ENCODE measurements around the gene DNM3. TPM values are rescaled to one million over a fixed set of nuclear protein-coding genes. Genes with fewer than 3 reads are reported as not detected.

Gene DNM3
- total RNA-seq, 1 donor from 2014 or later = 4.7 TPM

GRCh38 chr1:172377565-172377964, 536.3 kb downstream of the DNM3 start:
- FAIRE-seq = no peak

DNA sequence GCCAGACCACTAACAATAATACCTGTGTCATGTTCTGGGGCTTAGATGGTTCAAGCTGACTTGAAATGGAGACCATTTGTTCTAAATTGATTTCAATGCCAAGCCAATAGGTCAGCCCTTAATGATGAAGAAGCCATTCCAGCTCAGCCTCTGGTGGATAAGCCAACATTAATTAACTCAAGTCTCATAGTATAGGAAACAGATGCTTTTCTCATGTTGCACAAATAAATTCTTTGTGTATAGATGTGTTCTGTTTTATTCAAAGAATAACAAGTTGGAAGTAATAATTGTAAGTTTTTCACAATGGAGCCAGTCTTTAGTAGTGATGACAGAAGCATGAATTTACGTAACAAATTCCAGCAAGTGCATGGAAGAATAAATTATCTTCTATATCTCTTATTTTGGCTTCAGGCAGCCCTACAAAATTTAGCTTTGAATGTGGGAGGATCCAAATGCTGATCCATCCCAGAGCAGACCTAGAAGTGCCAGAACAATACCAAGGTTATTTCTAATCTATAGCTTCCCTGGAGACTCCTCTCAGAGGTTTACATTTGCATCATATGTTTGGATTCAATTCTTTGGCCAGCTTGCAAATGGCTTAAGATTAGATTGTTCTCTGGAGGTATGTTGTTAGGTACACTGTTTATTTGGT, 536.9 kb downstream of the DNM3 start:
- Mint-ChIP-seq H3K27ac (ENCODE audit: unreplicated experiment) (no peak overlapping the region), H3K36me3 (ENCODE audit: low read depth, unreplicated experiment) (peaks cover 5% of the 10 kb centered on the region), H3K27me3 (ENCODE audit: low read depth, unreplicated experiment) (no peaks in the 10 kb centered on the region), H3K4me3 (ENCODE audit: unreplicated experiment) (no peak overlapping the region), H3K9me3 (ENCODE audit: unreplicated experiment) (no peaks in the 10 kb centered on the region), H3K4me1 (ENCODE audit: low read depth, unreplicated experiment) (peaks cover 39% of the 10 kb centered on the region)
- Histone ChIP-seq H3K4me1 (ENCODE audit: insufficient read depth, low read length) (peaks cover 14% of the 10 kb centered on the region), H3K4me2 (ENCODE audit: low read length) (no peak overlapping the region), H3K9ac (ENCODE audit: low read length) (no peak overlapping the region), H3K9me3 (ENCODE audit: insufficient read depth, low read depth, low read length) (no peaks in the 10 kb centered on the region), H2AFZ (ENCODE audit: low read depth, low read length) (no peak overlapping the region), H3K27me3 (ENCODE audit: insufficient read depth, low read length) (no peaks in the 10 kb centered on the region), H3K36me3 (ENCODE audit: insufficient read depth, low read length) (no peaks in the 10 kb centered on the region), H3K4me3 (ENCODE audit: insufficient read depth, low read depth, low read length) (no peak overlapping the region), H3K79me2 (ENCODE audit: insufficient read depth, low read length) (no peaks in the 10 kb centered on the region), H3K27ac (ENCODE audit: low read depth, low read length) (no peak overlapping the region), H4K20me1 (ENCODE audit: insufficient read depth, low read length) (no peaks in the 10 kb centered on the region)
- no peak for DNase-seq (ENCODE audit: low read depth)
- no peak for FAIRE-seq
- TF ChIP-seq EZH2 (IDR thresholded peaks at IDR 0.05; ENCODE audit: insufficient read depth, low read length) = no peak

More at GRCh38 chr1:172377565-172377964, 536.3 kb downstream of the DNM3 start:
- Histone ChIP-seq H3K27ac (ENCODE audit: low read depth, low read length) (no peak overlapping the region), H3K36me3 (ENCODE audit: insufficient read depth, low read length) (no peaks in the 10 kb centered on the region), H3K9ac (ENCODE audit: low read length) (no peak overlapping the region), H3K4me3 (ENCODE audit: insufficient read depth, low read depth, low read length) (no peak overlapping the region), H3K79me2 (ENCODE audit: insufficient read depth, low read length) (no peaks in the 10 kb centered on the region), H3K27me3 (ENCODE audit: insufficient read depth, low read length) (no peaks in the 10 kb centered on the region), H3K4me2 (ENCODE audit: low read length) (no peak overlapping the region), H3K4me1 (ENCODE audit: insufficient read depth, low read length) (peaks cover 8% of the 10 kb centered on the region), H4K20me1 (ENCODE audit: insufficient read depth, low read length) (no peaks in the 10 kb centered on the region), H3K9me3 (ENCODE audit: insufficient read depth, low read depth, low read length) (no peaks in the 10 kb centered on the region), H2AFZ (ENCODE audit: low read depth, low read length) (no peak overlapping the region)
- DNase-seq (ENCODE audit: low read depth) = no peak
- Mint-ChIP-seq H3K36me3 (ENCODE audit: low read depth, unreplicated experiment) (peaks cover 5% of the 10 kb centered on the region), H3K9me3 (ENCODE audit: unreplicated experiment) (no peaks in the 10 kb centered on the region), H3K4me1 (ENCODE audit: low read depth, unreplicated experiment) (peaks cover 32% of the 10 kb centered on the region), H3K27ac (ENCODE audit: unreplicated experiment) (no peak overlapping the region), H3K4me3 (ENCODE audit: unreplicated experiment) (no peak overlapping the region), H3K27me3 (ENCODE audit: low read depth, unreplicated experiment) (no peaks in the 10 kb centered on the region)
- TF ChIP-seq, protein P1, sequence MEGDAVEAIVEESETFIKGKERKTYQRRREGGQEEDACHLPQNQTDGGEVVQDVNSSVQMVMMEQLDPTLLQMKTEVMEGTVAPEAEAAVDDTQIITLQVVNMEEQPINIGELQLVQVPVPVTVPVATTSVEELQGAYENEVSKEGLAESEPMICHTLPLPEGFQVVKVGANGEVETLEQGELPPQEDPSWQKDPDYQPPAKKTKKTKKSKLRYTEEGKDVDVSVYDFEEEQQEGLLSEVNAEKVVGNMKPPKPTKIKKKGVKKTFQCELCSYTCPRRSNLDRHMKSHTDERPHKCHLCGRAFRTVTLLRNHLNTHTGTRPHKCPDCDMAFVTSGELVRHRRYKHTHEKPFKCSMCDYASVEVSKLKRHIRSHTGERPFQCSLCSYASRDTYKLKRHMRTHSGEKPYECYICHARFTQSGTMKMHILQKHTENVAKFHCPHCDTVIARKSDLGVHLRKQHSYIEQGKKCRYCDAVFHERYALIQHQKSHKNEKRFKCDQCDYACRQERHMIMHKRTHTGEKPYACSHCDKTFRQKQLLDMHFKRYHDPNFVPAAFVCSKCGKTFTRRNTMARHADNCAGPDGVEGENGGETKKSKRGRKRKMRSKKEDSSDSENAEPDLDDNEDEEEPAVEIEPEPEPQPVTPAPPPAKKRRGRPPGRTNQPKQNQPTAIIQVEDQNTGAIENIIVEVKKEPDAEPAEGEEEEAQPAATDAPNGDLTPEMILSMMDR (IDR thresholded peaks at IDR 0.05; ENCODE audit: insufficient read depth, low read depth, low read length) = no peak
- no peak for TF ChIP-seq EZH2 (IDR thresholded peaks at IDR 0.05; ENCODE audit: insufficient read depth, low read length)

DNA sequence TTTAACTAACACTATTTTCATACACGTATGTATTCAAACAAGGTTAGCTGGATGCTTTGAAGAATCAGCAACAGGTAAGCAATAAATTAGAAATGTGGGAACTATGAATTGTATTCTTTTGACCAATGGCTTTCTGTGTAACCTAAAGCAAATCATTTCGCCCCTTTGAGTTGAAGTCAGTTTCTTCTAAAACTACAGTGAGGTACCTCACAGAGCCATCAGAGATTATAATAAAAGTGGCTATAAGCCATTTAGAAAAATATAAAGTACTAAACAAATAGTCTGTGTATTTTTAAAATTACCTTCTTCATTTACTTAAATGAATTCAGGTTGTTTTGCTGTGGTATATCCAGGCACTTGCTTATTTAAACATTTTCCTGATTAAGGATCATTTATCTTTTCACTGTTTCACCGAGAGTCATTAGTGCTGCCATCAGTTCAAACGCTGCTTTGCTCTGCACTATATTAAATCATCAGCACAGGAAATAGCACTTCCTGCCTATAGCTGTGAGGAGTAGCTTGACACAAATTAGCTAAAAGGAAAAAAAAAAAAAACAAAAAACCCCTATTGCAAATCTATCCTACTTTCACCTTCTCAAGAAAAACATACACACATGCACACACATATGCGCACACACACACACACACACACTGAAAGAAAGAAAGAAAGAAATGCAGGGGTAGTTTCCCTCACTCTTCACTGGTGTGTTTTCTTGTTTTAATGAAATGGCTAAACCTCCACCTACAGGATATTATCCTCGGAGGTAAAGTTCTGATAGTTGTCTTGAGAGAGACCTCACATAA, 539.3 kb downstream of the DNM3 start:
- Mint-ChIP-seq H3K36me3 (ENCODE audit: low read depth, unreplicated experiment) (peaks cover 5% of the 10 kb centered on the region), H3K4me1 (ENCODE audit: low read depth, unreplicated experiment) (peaks cover 44% of the 10 kb centered on the region), H3K27me3 (ENCODE audit: low read depth, unreplicated experiment) (no peaks in the 10 kb centered on the region), H3K27ac (ENCODE audit: unreplicated experiment) (peak overlapping the region; percentile 58), H3K4me3 (ENCODE audit: unreplicated experiment) (no peak overlapping the region), H3K9me3 (ENCODE audit: unreplicated experiment) (no peaks in the 10 kb centered on the region)
- TF ChIP-seq EZH2 (IDR thresholded peaks at IDR 0.05; ENCODE audit: insufficient read depth, low read length) = no peak
- TF ChIP-seq, protein P1 (IDR thresholded peaks at IDR 0.05; ENCODE audit: insufficient read depth, low read depth, low read length) = no peak
- H3K79me2 ChIP-seq (ENCODE audit: insufficient read depth, low read length) = no peaks in the 10 kb centered on the region
- DNase-seq (ENCODE audit: low read depth) = peak; percentile 31
- H3K4me3 ChIP-seq (ENCODE audit: insufficient read depth, low read depth, low read length) = no peak overlapping the region
- no peak overlapping the region for H3K27ac ChIP-seq (ENCODE audit: low read depth, low read length)
- H3K36me3 ChIP-seq (ENCODE audit: insufficient read depth, low read length) = no peaks in the 10 kb centered on the region
- H4K20me1 ChIP-seq (ENCODE audit: insufficient read depth, low read length) = no peaks in the 10 kb centered on the region
- H3K9me3 ChIP-seq (ENCODE audit: insufficient read depth, low read depth, low read length) = no peaks in the 10 kb centered on the region
- peaks cover 26% of the 10 kb centered on the region for H3K4me1 ChIP-seq (ENCODE audit: insufficient read depth, low read length)
- H3K9ac ChIP-seq (ENCODE audit: low read length) = no peak overlapping the region
- no peak overlapping the region for H2AFZ ChIP-seq (ENCODE audit: low read depth, low read length)
- no peaks in the 10 kb centered on the region for H3K27me3 ChIP-seq (ENCODE audit: insufficient read depth, low read length)
- FAIRE-seq = no peak
- H3K4me2 ChIP-seq (ENCODE audit: low read length) = peak overlapping the region; percentile 31
